Right lobe of liver (tissue), 4 donors: Measurements from ENCODE around the gene COL4A3.

Experiments
- POLR2A ChIP-seq: fragments of 450-650 bp; IDR thresholded peaks from one replicate; pipeline ENCODE4 v1.6.1; 2017; ENCODE audit warnings: antibody characterized with exemption, mild to moderate bottlenecking
- TF ChIP-seq, protein P1 (sequence below), 4 donors: fragments of 200-600 bp in 3 of 4; fragments of 450-650 bp in 1 of 4; IDR thresholded peaks; one replicate each; pipeline versions ENCODE4 v1.5.1 to v1.8.0; 2016 to 2022; ENCODE audit warnings: antibody characterized with exemption in 4 of 4, mild to moderate bottlenecking in 2 of 4
- donor health status: DM: no; HTN: no; CAD: no.
- donor health status: DM: no; HTN: no; CAD: no.
- donor health status: DM: no; HTN: yes; CAD: no.

- TF ChIP-seq POLR2A: no peak
- TF ChIP-seq, protein P1, sequence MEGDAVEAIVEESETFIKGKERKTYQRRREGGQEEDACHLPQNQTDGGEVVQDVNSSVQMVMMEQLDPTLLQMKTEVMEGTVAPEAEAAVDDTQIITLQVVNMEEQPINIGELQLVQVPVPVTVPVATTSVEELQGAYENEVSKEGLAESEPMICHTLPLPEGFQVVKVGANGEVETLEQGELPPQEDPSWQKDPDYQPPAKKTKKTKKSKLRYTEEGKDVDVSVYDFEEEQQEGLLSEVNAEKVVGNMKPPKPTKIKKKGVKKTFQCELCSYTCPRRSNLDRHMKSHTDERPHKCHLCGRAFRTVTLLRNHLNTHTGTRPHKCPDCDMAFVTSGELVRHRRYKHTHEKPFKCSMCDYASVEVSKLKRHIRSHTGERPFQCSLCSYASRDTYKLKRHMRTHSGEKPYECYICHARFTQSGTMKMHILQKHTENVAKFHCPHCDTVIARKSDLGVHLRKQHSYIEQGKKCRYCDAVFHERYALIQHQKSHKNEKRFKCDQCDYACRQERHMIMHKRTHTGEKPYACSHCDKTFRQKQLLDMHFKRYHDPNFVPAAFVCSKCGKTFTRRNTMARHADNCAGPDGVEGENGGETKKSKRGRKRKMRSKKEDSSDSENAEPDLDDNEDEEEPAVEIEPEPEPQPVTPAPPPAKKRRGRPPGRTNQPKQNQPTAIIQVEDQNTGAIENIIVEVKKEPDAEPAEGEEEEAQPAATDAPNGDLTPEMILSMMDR (IDR thresholded peaks at IDR 0.05): no peak
These were observed 23.1 kb upstream of the COL4A3 start for GRCh38 chr2:227141301-227141700.
